AG09309 (cell line): ENCODE measurements around the gene AKR1B15.
"Not testable (repeated sequence)": the region's sequence is repeated elsewhere in the genome, so short reads cannot be mapped to it uniquely, and the experiment has no call there.

ENCODE experiments used
- DNase-seq: peaks from one replicate; pipeline ENCODE4 v3.0.0-alpha.2; 2010; ENCODE audit warnings: low read depth
- H3K4me3 ChIP-seq: 2 replicates; pipeline ENCODE4 v1.5.1; 2011; ENCODE audit warnings: mild to moderate bottlenecking, low read depth, low read length, moderate library complexity; ENCODE audit not compliant: control insufficient read depth
- CTCF ChIP-seq: IDR thresholded peaks from 2 replicates; pipeline ENCODE4 v1.5.1; 2011; ENCODE audit warnings: mild to moderate bottlenecking, low read depth, low read length, inconsistent platforms; ENCODE audit not compliant: insufficient read depth, control insufficient read depth; ENCODE audit errors: missing control alignments

Gene AKR1B15

GRCh38 chr7:134549366-134549765 lies 456 bp downstream of the AKR1B15 start:
- TF ChIP-seq CTCF = no peak
- DNase-seq = no peak
- no peak overlapping the region for H3K4me3 ChIP-seq

GRCh38 chr7:134552105-134552504 lies 3.2 kb downstream of the AKR1B15 start:
- DNase-seq = no peak
- TF ChIP-seq CTCF = peak; percentile 31
- no peak overlapping the region for H3K4me3 ChIP-seq

- no peak overlapping the region for H3K4me3 ChIP-seq
- peak; percentile 29 for TF ChIP-seq CTCF
- no peak for DNase-seq
These were observed 5.1 kb downstream of the AKR1B15 start for GRCh38 chr7:134553976-134554375.

GRCh38 chr7:134554417-134554966 lies 5.6 kb downstream of the AKR1B15 start:
- no peak overlapping the region for H3K4me3 ChIP-seq
- TF ChIP-seq CTCF = no peak
- no peak for DNase-seq

GRCh38 chr7:134557391-134557790 lies 8.5 kb downstream of the AKR1B15 start:
- no peak for TF ChIP-seq CTCF
- no peak overlapping the region for H3K4me3 ChIP-seq
- DNase-seq = no peak

GRCh38 chr7:134558370-134558769 lies 9.5 kb downstream of the AKR1B15 start:
- TF ChIP-seq CTCF = no peak
- DNase-seq = no peak
- H3K4me3 ChIP-seq = no peak overlapping the region

- H3K4me3 ChIP-seq = not testable (repeated sequence)
These were observed 12.7 kb downstream of the AKR1B15 start for GRCh38 chr7:134561616-134562015.

More at GRCh38 chr7:134561616-134562015, 12.7 kb downstream of the AKR1B15 start:
- not testable (repeated sequence) for DNase-seq
